HG03045 (cell line): ENCODE data around the gene TEC.
A peak's percentile ranks its signal among the peaks of the same experiment; 100 is the strongest.
"Not testable (repeated sequence)": the region's sequence is repeated elsewhere in the genome, so short reads cannot be mapped to it uniquely, and the experiment has no call there.

Experiments used
- ATAC-seq: cut with Tn5 transposase; IDR thresholded peaks from one replicate; pipeline ENCODE4 v1.9.1; 2021; ENCODE audit warnings: mild to moderate bottlenecking, moderate library complexity; ENCODE audit not compliant: unreplicated experiment

TEC gene

DNA sequence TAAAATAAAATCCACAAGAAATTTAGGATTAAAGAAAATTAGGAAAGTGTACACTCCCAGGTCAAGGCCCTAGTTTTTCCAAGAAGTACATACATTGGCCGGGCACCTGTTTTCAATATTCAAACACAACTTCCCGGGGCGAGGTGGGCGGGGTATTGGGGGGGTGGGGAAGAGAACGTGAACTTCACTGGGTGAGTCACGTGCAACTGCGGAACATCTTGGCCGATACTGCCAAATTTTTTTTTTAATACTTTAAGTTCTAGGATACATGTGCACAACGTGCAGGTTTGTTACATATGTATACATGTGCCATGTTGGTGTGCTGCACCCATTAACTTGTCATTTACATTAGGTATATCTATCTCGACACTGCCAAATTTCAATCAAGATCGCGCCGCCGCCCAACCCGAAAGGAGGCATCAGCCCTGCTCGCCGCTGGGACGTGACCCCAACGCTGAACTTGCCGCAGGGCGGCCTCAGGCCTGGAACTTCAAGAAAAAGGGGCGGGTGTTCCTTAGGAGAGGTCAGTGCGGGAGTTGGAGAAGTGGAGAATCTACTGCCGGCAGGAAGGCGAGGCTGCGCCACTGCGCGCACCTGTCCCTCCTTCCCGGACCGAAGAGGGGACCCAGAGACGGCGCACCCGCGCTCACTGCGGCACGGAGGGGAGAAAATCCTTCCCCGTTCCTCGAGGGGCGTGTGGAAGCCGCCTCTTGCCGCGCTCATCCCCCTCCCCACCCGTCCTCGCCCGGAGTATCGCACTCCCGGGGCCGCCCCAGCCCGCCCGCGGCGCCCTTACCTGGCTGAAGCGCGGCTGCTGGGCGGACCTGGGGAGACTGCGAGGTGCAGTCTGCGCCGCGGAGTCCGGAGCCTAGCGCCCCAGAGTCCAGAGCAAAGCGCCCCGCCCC, at the start of gene TEC:
TSS of gene TEC (minus strand) at position 883 of the 905 bp plus-strand sequence. CDS start 41,224 bp downstream, outside the sequence.
- ATAC-seq: peak; percentile 36

DNA sequence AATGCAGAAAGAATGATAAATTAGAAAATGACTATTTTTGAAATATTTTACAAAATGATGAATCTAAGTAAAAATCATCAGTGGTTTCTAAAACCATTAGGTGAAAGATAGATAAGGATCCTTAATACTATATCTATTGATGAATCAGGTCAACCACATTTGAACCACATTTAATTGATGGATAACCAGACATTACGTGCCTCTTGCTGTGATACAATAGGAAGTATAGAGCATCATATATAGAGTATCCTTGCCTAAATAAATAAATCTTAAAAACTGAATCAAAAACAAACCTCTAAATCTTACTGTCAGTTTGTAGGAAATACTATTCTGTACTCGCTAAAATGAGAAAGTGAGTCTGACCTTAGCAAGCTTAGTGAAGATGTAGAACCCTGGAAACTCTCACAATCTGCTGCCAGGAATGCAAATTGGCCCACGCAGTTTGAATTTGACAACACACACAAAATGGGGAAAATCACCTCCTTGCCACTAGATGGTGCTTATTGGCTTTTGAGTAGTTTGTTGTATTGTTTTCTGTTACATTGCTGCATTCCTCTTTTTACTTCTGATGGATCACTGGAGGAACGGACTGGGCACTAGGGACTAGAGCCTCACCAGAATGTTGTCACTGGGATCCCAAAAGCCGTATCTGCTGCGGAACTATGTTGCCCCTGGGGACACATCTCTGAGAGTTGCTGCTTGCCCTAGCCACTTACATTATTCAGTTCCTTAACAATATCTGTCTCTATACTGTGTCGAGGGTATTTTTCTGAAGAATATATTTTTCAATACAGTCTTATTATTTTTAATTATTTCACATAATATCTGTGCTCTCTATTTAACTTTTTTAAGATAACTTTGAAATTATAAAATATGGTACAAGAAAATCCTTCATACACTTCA, 46.3 kb upstream of the TEC start:
- ATAC-seq: peak; percentile 81

DNA sequence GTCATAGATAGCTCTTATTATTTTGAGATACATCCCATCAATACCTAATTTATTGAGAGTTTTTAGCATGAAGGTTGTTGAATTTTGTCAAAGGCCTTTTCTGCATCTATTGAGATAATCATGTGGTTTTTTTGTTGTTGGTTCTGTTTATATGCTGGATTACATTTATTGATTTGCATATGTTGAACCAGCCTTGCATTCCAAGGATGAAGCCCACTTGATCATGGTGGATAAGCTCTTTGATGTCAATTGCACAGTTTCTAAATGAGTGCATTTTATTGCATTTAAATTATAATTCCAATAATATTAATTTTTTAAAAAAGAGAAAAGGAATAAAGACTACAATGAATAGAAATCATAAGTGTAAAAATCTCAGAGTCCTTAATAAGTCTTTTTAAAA, 45.1 kb upstream of the TEC start:
- not testable (repeated sequence) for ATAC-seq

DNA sequence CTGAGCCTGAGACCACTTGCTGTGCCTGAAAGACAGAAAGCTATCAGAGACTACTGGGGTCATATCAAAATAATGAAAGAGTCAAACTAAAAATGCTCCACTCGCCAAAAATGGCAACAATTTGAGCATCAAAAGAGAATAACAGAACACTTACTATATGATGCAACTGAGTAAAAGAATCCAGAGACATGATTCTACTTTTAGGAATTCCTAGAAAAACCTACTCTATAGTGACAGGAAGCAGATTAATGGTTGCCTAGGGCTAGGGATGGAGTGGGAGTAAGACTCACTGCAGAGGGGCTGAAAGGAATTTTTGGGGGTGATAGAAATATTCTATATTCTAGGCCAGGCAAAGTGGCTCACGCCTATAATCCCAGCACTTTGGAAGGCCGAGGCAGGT, 42.3 kb upstream of the TEC start:
- no peak for ATAC-seq

DNA sequence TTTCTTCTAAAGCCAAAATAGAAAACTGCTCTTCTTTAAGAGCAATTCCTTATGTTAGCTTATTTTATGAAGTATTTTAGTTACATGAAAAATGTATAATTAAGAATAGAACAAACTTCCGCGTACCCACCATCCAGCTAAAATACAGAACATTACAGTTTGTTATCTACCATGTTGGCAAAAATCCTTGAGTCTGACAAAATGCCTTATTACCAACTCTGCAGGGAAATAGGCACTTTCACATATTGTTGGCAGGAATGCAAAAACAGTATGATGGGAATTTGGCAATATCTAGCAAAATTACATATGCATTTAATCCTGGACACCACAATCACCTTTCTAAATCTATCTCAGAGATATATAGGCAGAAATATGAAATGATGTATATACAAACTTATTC, 39.3 kb upstream of the TEC start:
- ATAC-seq: no peak

DNA sequence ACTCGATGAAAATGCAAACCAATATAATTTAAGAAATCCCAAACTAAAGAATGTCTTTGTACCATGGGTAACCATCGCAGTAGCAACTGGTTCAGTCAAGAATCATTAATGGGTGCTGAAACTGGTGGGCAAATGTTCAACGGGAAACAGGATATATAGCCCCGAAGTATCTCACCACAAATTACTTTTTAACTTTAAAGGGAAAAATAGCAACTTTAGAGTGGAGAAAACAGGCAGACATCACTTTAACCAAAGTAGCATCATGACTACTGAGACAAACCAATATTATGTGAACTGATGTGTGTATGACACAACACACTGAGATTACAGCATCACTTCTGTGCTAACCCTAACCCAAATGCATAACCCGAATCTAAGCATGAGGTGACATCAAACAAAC, 37.9 kb upstream of the TEC start:
- no peak for ATAC-seq

DNA sequence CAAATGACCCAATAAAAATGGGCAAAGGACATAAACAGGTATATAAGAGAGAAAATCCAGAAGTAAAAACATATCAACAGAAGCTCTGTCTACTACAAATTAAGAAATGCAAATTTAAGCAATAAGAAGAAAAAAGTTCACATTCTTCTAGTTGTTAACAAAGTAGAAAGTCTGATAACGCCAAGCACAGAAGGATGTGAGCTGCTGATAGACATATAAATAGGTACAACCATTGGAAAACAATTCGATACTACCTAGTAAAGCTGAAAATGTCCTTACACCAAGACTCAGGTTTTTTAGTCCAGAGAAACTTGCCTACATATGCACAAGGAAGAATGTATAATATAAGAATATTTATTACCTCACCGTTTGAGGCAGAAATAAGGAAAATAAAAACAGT, 35.9 kb upstream of the TEC start:
- ATAC-seq: no peak

DNA sequence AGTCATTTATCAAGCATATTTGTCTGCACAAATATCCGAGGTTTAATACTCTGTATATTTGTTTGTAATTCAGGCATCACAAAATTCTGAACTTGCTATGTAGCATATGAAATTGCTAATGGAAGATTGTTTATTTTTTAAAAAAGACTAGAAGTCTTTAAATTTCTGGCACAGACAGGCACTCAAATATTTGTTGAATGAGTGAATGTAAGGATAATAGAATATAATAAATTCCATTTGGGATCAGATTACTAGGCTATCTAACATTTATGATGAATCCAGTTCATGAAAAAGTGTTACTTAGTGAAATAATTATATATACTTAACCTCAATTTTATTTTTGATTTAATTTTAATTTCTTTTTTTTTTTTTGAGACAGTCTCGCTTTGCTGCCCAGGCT, 30.4 kb upstream of the TEC start:
- no peak for ATAC-seq

DNA sequence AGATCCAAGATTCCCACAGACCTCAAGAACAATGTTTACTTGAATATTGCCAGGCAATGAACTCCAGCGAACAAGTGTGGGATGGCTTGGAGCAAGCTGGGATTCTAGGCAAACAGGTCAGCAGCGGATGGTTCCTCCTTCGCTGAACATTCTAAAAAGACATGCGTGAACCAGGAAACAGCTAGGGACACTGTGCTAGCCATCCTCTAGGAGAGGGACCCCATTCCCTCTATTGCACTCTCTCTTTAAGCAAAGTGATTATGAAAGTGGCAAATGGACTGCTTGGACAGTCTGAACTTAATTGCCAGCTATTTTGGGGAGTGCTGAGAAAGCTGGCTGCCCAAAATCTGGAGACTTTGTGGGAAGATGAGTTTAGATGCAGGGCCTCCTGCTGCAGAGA, 29.9 kb upstream of the TEC start:
- no peak for ATAC-seq

DNA sequence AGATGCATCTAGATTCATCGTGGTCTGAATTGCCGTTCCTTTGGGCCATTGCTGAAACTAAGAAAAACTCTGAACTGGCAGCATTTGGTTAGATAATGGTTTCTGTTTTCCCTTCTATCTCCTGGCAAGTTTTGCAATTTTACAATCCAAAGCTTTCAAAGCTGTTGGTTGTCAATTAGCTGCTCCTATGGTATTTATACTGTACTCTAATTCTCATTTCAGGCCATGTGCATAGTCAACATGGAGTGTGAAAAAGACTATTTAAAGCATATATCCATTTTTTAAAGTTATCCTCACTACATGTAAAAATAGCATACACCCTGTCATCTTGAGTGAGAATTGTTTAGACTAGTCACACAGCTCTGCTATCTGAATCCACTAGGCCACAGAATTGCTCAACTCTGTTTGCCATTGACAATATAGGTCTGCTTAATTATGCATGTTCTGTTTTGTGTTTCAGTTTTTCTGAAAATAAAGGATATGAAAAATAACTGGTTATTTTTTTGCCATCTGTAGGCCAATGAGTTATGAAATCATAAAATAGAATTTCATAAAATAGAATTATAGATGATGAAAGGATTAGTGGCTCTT, 27.7 kb upstream of the TEC start:
- ATAC-seq: no peak

DNA sequence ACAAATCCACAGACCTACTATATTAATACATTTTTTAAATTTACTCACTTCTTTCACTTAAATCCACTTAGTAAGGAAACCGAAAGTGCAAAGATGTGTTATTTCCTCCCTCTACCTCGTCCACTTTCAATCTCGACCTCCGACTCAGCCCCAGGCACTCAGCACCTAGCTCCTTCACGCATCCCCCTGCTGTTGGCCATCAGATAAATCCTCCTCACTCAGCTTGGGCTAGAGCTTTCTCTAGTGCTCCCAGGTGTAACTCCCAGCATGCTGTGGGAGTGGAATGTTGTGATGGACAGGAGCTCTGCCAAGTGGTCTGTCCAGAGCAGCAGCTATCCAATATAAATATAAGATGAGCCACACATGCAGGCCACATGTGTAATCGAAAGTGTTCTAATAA, 26.7 kb upstream of the TEC start:
- ATAC-seq: no peak

DNA sequence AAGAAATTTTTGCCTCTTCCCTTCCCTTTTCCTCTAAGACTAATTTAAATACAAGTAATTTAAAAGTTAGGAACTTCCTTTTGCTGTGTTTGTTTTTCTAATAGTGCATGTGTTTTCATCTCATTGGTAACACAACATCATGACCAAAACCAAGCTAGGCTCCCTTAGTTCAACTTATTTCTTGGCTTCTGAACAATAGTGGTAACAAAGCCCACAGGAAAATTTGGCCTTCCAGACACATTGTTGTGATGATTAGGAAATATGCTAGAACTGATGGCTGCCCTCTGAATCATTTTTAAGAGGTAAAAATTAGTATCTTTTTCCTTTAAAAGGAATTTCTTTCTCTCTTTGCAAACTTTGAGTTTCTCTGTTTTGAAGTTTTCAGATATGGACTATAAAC, 25.5 kb upstream of the TEC start:
- ATAC-seq: no peak

DNA sequence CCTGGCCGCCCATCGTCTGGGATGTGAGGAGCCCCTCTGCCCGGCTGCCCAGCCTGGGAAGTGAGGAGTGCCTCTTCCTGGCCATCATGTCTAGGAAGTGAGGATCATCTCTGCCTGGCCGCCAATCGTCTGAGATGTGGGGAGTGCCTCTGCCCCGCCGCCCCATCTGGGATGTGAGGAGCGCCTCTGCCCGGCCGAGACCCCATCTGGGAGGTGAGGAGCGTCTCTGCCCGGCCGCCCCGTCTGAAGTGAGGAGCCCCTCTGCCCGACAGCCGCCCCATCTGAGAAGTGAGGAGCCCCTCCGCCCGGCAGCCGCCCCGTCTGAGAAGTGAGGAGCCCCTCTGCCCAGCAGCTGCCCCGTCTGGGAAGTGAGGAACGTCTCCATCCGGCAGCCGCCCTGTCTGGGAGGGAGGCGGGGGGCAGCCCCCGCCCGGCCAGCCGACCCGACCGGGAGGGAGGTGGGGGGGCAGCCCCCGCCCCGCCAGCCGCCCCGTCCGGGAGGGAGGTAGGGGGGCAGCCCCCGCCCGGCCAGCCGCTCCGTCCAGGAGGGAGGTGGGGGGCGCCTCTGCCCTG, 22.7 kb upstream of the TEC start:
- not testable (repeated sequence) for ATAC-seq

DNA sequence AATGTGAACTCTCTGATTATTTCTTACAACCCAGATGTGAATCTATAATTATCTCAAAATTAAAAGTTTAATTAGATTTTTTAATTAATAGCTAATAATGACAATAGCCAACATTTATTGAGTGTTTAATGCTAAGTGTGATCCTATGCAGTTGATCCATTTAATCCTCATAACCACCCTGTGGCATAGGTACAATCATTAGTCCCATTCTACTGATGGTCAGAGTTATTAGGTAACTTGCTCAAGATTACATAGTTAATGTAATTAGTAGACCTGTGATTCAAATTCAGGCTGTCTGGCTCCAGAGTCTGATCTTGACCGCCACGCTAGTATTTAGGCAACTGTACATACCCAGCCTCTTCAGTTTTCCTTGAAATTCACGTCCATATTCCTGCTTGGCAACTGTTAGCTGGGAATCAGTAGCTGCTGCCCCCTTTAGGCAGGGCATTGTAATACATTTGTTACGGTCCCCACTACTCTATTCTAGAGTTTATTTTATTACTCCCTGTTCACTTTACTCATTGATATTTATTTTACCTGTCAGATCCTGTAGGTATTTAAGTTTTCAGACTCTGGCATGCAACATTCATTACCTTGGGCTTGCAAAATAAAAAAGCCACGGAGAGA, 20.6 kb upstream of the TEC start:
- ATAC-seq: no peak

DNA sequence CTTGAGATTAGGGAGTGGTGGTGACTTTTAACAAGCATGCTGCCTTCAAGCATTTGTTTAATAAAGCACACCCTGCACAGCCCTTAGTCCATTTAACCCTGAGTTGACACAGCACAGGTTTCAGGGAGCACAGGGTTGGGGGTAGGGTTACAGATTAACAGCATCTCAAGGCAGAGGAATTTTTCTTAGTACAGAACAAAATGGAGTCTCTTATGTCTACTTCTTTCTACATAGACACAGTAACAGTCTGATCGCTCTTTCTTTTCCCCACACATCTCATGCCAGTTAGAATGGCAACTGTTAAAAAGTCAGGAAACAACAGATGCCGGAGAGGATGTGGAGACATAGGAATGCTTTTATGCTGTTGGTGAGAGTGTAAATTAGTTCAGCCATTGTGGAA, 16.4 kb upstream of the TEC start:
- ATAC-seq: not testable (repeated sequence)

DNA sequence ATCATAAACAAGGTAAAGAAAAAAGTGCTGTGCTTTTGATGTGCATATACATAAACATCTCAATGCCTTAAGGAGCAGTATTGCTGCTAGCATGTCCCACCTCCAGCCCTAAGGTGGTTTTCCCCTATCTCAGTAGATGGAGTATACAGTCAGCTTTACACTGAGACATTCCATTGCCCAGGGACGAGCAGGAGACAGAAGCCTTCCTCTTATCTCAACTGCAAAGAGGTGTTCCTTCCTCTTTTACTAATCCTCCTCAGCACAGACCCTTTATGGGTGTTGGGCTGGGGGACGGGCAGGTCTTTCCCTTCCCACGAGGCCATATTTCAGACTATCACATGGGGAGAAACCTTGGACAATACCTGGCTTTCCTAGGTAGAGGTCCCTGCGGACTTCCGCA, 16.0 kb upstream of the TEC start:
- ATAC-seq: not testable (repeated sequence)

DNA sequence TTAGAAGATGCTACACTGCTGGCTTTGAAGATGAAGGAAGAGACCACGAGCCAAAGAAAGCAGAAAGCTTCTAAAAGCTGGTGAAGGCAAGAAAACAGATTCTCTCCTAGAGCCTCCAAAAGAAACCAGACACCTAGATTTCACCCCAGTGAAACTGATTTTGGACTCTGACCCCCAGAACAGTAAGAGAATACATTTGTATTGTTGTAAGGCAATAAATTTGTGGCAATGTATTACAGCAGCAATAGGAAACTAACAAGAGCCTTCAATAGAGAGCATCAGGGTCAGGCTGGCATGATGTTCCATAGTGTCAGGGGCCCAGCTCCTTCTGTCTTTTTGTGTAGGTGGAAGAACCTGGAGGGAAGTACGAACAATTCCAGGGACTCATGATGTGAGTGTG, 6.0 kb upstream of the TEC start:
- ATAC-seq: no peak

DNA sequence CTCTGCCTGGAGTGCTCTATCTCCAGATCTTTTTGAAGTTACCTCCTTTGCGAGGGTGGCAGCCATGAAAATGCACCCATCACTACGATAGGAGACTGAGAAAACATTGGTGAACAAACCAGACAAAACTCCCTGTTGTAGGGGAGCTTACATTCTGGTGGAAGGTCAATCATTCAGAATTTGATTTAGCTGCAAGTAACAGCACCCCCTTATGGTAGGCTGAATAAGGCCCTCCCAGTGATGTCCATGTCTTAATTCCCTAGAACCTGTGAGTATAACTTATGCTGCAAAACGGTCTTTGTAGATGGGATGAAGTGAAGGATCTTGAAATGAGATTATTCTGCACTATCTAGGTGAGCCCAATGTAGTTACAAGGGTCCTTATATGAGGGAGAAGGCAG, 5.6 kb upstream of the TEC start:
- ATAC-seq: peak; percentile 52

DNA sequence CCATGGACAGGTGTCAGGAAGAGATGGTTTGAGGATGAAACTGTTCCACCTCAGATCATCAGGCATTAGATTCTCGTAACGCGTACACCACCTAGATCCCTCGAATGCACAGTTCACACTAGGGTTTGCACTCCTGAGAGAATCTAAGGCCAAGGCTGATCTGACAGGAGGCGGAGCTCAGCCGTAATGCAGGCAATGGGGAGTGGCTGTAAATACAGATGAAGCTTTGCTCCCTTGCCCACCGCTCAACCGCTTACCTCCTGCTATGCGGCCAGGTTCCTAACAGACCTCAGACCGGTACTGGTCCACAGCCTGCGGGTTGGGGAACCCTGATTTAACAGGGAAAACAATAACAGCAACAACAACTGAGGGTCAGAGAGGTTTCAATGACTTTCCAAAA, 2.0 kb upstream of the TEC start:
- no peak for ATAC-seq

DNA sequence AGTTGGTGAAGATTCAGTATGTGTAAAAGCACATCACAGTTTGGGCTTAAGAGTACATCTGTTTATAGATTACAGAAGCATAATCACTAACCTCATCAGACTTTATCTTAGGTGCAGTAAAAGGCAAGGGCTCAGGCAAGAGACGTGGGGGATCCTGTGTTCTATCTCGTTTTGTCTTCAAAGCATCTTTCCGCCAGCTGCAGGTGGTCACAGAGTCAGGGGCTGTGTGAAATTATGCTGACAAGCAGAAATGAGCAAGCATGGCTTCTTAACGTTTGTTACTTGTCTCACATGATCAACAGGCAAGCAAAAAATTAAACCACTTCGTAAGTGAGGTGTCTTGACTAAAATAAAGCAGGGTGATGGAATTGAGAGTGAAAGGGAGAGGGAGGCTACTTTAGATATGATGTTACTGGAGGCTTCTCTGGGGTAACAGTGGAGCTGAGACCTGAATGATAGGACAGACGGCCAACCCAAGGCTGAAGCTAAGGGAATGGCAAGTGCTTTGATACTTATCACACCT, 1.4 kb upstream of the TEC start:
- no peak for ATAC-seq

DNA sequence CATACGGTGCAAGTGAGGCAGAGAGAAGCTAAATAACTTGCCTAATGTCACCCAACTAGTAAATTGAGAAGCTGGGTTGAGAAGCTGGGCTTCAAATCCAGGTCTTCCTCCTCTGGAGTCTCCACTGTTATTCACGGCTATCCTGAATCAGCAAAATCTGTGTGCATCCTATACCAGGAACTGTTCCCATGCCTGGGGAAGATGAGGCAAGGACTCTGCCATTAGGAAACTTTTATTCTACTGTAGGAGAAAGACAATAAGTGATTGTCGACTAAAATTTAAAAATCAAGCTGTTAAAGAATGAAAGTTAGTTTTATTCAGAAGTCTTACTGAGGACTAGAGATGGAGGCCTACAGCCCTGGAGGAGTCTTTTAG, 872 bp upstream of the TEC start:
- no peak for ATAC-seq
